ENCODE data around the gene KLK11.

Gene KLK11

GRCh38 chr19:51006406-51006805 is 20.0 kb downstream of the KLK11 start:
- H3K4me3 ChIP-seq (ENCODE audit: low read depth, low read length), result no peak overlapping the region
- TF ChIP-seq CTCF (IDR thresholded peaks at IDR 0.05; ENCODE audit: low read depth, low read length), result no peak

- TF ChIP-seq CTCF (IDR thresholded peaks at IDR 0.05; ENCODE audit: low read depth, low read length), result no peak
- no peak overlapping the region for H3K4me3 ChIP-seq (ENCODE audit: low read depth, low read length)
These were observed 21.2 kb downstream of the KLK11 start for GRCh38 chr19:51005248-51005647.

- no peak for TF ChIP-seq CTCF (IDR thresholded peaks at IDR 0.05; ENCODE audit: low read depth, low read length)
- H3K4me3 ChIP-seq (ENCODE audit: low read depth, low read length), result no peak overlapping the region
These were observed 23.1 kb downstream of the KLK11 start for GRCh38 chr19:51003316-51003715.

- TF ChIP-seq CTCF (IDR thresholded peaks at IDR 0.05; ENCODE audit: low read depth, low read length), result no peak
- H3K4me3 ChIP-seq (ENCODE audit: low read depth, low read length), result no peak overlapping the region
These were observed 23.7 kb downstream of the KLK11 start for GRCh38 chr19:51002542-51003311.

- no peak overlapping the region for H3K4me3 ChIP-seq (ENCODE audit: low read depth, low read length)
These were observed 24.3 kb downstream of the KLK11 start for GRCh38 chr19:51002089-51002532.

GRCh38 chr19:51001515-51001914 is 24.9 kb downstream of the KLK11 start, which contains the start of gene KLK8:
KLK8 (minus strand) TSS chr19:51001604; CDS start chr19:51001167, 437 bp downstream.
- H3K4me3 ChIP-seq (ENCODE audit: low read depth, low read length), result no peak within 1 kb of the TSS
- TF ChIP-seq CTCF (IDR thresholded peaks at IDR 0.05; ENCODE audit: low read depth, low read length), result no peak

More at GRCh38 chr19:51002089-51002532, 24.3 kb downstream of the KLK11 start:
- no peak for TF ChIP-seq CTCF (IDR thresholded peaks at IDR 0.05; ENCODE audit: low read depth, low read length)

GRCh38 chr19:51000981-51001380 is 25.4 kb downstream of the KLK11 start:
- TF ChIP-seq CTCF (IDR thresholded peaks at IDR 0.05; ENCODE audit: low read depth, low read length), result no peak
- no peak overlapping the region for H3K4me3 ChIP-seq (ENCODE audit: low read depth, low read length)
